ENCODE results near the gene IL23A. TPM values are rescaled to one million over a fixed set of nuclear protein-coding genes. Genes with fewer than 3 reads are reported as not detected.

Gene IL23A
- total and polyA plus RNA-seq, 2 of the 13 experiments (the other 11 are each of a cell fraction or from before 2014, with no cell fraction given), result 0.33 to 0.35 TPM

GRCh38 chr12:56362130-56363059 is 23.7 kb downstream of the IL23A start, which contains the start of gene APOF (continued):
- no peak for TF ChIP-seq ZNF280D (CRISPR knock-in tag; IDR thresholded peaks at IDR 0.05)
- TF ChIP-seq IKZF1 (IDR thresholded peaks at IDR 0.05), result no peak
- TF ChIP-seq ZNF800 (CRISPR knock-in tag; IDR thresholded peaks at IDR 0.05), result no peak
- TF ChIP-seq ZNF275 (CRISPR knock-in tag; IDR thresholded peaks at IDR 0.05; ENCODE audit: borderline replicate concordance), result no peak
- no peak for TF ChIP-seq MXD4 (CRISPR knock-in tag; IDR thresholded peaks at IDR 0.05)
- TF ChIP-seq ARNT (IDR thresholded peaks at IDR 0.05), result no peak
- TF ChIP-seq SNAPC2 (CRISPR knock-in tag; IDR thresholded peaks at IDR 0.05), result no peak
- no peak for TF ChIP-seq GLI4 (CRISPR knock-in tag; IDR thresholded peaks at IDR 0.05; ENCODE audit: borderline replicate concordance)
- TF ChIP-seq SMAD1 (CRISPR knock-in tag; IDR thresholded peaks at IDR 0.05; ENCODE audit: borderline replicate concordance, low read depth), result no peak
- TF ChIP-seq HMGXB4 (CRISPR knock-in tag; IDR thresholded peaks at IDR 0.05; ENCODE audit: borderline replicate concordance in 1 of 2, low read depth in 1 of 2), result no peak; a peak in 1 of 4 replicates
- no peak for TF ChIP-seq MIER2 (CRISPR knock-in tag; IDR thresholded peaks at IDR 0.05)
- no peak for TF ChIP-seq ZHX1 (CRISPR knock-in tag; IDR thresholded peaks at IDR 0.05; ENCODE audit: low read depth)
- TF ChIP-seq MTA1 (CRISPR knock-in tag; IDR thresholded peaks at IDR 0.05; ENCODE audit: borderline replicate concordance), result no peak
- no peak for TF ChIP-seq SALL2 (CRISPR knock-in tag; IDR thresholded peaks at IDR 0.05)
- no peak for TF ChIP-seq MYNN (CRISPR knock-in tag; IDR thresholded peaks at IDR 0.05; ENCODE audit: low read depth)
- no peak for TF ChIP-seq ZNF138 (CRISPR knock-in tag; IDR thresholded peaks at IDR 0.05; ENCODE audit: low read depth)
- peak; percentile 73 for TF ChIP-seq SAP130 (CRISPR knock-in tag; IDR thresholded peaks at IDR 0.05; ENCODE audit: low read depth)
- TF ChIP-seq BRD4 (CRISPR knock-in tag; IDR thresholded peaks at IDR 0.05), result peak; percentile 64; the same call in 1 of the 2 replicates

Measured in HepG2 (cell line).